Tibial nerve (tissue), 4 donors: Measurements from ENCODE around the gene ABRACL. TPM values are rescaled to one million over a fixed set of nuclear protein-coding genes. Genes with fewer than 3 reads are reported as not detected.
"Not testable (repeated sequence)": the region's sequence is repeated elsewhere in the genome, so short reads cannot be mapped to it uniquely, and the experiment has no call there.

Experiments
- DNase-seq, 2 donors: peaks; one replicate each; pipeline ENCODE4 v3.0.0-alpha.2; 2019; ENCODE audit warnings: low spot score in 2 of 2
- H3K27ac ChIP-seq, 4 donors: fragments of 200-600 bp; sonication (generic) in 3 of 4; one replicate each; pipeline ENCODE4 v1.5.1; 2017 to 2019; ENCODE audit warnings: mild to moderate bottlenecking in 1 of 4
- H3K27me3 ChIP-seq, 2 donors: fragments of 200-600 bp; sonication (generic) in 1 of 2; one replicate each; pipeline versions ENCODE4 v1.5.1 to v1.6.0; 2017 to 2019
- H3K36me3 ChIP-seq, 3 donors: fragments of 200-600 bp; sonication (generic); one replicate each; pipeline ENCODE4 v1.5.1; 2018 to 2019
- H3K4me1 ChIP-seq, 4 donors: fragments of 200-600 bp; sonication (generic) in 3 of 4; one replicate each; pipeline ENCODE4 v1.5.1; 2017 to 2019
- H3K4me3 ChIP-seq, 4 donors: fragments of 200-600 bp; sonication (generic) in 3 of 4; one replicate each; pipeline ENCODE4 v1.5.1; 2017 to 2019; ENCODE audit warnings: mild to moderate bottlenecking in 1 of 4, moderate library complexity in 1 of 4
- H3K9me3 ChIP-seq, 4 donors: fragments of 200-600 bp; sonication (generic) in 3 of 4; one replicate each; pipeline ENCODE4 v1.5.1; 2017 to 2019
- EP300 ChIP-seq, 2 donors: sonication (generic); formaldehyde crosslinking; IDR thresholded peaks; one replicate each; pipeline ENCODE4 v1.6.1; 2017; ENCODE audit warnings: antibody characterized with exemption in 2 of 2, mild to moderate bottlenecking in 1 of 2
- POLR2A ChIP-seq, 2 donors: fragments of 450-650 bp; IDR thresholded peaks; one replicate each; pipeline ENCODE4 v1.6.1; 2017; ENCODE audit warnings: antibody characterized with exemption in 2 of 2, mild to moderate bottlenecking in 2 of 2, moderate library complexity in 2 of 2
- WGBS, 2 donors: methylation state at CpG; one replicate each; pipeline ENCODE4 v1.1.5; 2018; 5-methylcytosine and 5-hydroxymethylcytosine counted together
- total RNA-seq, 4 donors: library from RNA; depleted of rRNA; stranded (reverse); fragments of >200 nt; gene quantifications; one replicate each; pipeline ENCODE4 v1.1.0, GENCODE V29; 2016
- TF ChIP-seq, protein P1 (sequence below), 5 experiments: fragments of 200-600 bp in 3 of 5; fragments of 450-650 bp in 2 of 5; sonication (generic) in 3 of 5; IDR thresholded peaks; one replicate each; pipeline ENCODE4 v1.5.1; 2016 to 2019; ENCODE audit warnings: antibody characterized with exemption in 5 of 5, mild to moderate bottlenecking in 3 of 5, moderate library complexity in 2 of 5

Gene ABRACL
- total RNA-seq, 4 donors from 2014 or later = 2.2 to 4.6 (median 3.2) TPM

DNA sequence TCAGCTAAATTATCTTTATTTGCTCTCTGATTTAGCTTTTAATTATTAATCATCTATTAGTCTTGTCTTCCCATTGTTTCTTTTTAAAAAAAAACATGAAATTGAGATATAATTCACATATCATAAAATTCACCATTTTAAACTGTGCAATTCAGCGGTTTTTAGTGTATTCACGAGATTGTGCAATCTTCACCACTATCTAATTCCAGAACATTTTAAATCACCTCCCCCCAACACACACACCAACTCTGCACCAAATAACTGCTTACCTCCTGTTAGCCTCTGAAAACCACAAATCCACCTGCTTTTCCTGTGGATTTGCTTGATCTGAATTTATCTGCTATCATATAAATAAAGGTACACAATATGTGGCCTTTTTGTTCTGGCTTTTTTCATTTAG, 8.8 kb upstream of the ABRACL start:
- no peaks in the 10 kb centered on the region for H3K36me3 ChIP-seq
- TF ChIP-seq EP300 (IDR thresholded peaks at IDR 0.05) = no peak
- peaks cover 0 to 15% (median 0%) of the 10 kb centered on the region in 4 donors for H3K4me1 ChIP-seq
- WGBS, 2 donors = 96 to 97% methylated on average over 2 of the region's 2 CpGs
- no peaks in the 10 kb centered on the region for H3K9me3 ChIP-seq
- H3K27ac ChIP-seq = no peak overlapping the region
- H3K27me3 ChIP-seq = no peaks in the 10 kb centered on the region
- DNase-seq = no peak
- H3K4me3 ChIP-seq = no peak overlapping the region

DNA sequence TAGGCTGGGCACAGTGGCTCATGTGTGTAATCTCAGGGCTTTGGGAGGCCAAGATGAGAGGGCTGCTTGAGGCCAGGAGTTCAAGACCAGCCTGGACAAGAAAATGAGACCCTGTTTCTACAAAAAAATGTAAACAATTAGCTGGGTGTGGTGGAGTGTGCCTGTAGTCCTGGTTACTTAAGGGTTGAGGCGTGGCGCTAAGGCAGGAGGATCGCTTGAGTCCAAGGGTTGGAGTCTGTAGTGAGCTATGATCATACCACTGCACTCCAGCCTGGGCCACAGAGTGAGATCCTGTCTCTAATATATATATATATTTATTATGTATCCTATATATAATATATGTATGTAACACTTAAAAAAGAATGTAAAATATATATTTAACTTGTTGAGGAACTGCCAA, 7.9 kb upstream of the ABRACL start:
- WGBS, 2 donors = 91 to 97% methylated on average over 3 of the region's 3 CpGs
- Histone ChIP-seq H3K27me3 (no peaks in the 10 kb centered on the region), H3K36me3 (no peaks in the 10 kb centered on the region), H3K4me1 (peaks cover 0 to 15% (median 0%) of the 10 kb centered on the region in 4 donors), H3K9me3 (no peaks in the 10 kb centered on the region), H3K4me3 (no peak overlapping the region), H3K27ac (no peak overlapping the region)
- DNase-seq = no peak
- TF ChIP-seq, protein P1, sequence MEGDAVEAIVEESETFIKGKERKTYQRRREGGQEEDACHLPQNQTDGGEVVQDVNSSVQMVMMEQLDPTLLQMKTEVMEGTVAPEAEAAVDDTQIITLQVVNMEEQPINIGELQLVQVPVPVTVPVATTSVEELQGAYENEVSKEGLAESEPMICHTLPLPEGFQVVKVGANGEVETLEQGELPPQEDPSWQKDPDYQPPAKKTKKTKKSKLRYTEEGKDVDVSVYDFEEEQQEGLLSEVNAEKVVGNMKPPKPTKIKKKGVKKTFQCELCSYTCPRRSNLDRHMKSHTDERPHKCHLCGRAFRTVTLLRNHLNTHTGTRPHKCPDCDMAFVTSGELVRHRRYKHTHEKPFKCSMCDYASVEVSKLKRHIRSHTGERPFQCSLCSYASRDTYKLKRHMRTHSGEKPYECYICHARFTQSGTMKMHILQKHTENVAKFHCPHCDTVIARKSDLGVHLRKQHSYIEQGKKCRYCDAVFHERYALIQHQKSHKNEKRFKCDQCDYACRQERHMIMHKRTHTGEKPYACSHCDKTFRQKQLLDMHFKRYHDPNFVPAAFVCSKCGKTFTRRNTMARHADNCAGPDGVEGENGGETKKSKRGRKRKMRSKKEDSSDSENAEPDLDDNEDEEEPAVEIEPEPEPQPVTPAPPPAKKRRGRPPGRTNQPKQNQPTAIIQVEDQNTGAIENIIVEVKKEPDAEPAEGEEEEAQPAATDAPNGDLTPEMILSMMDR (IDR thresholded peaks at IDR 0.05) = no peak
- TF ChIP-seq EP300 (IDR thresholded peaks at IDR 0.05) (no peak), POLR2A (IDR thresholded peaks at IDR 0.05) (no peak)

DNA sequence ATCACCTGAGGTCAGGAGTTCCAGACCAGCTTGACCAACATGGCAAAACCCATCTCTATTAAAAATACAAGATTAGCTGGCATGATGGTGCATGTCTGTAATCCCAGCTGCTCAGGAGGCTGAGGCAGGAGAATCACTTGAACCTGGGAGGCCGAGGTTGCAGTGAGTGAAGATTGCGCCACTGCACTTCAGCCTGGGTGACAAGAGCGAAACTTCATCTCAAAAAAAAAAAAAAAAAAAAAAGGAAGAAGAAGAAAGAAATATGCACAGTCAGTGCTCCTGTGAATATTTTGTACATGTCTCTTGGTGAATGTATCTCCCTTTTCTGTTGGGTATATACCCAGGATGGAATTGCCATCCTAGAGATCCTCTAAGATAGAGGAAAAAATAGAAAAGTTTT, 3.1 kb upstream of the ABRACL start:
- H3K27ac ChIP-seq, H3K9me3 ChIP-seq, H3K27me3 ChIP-seq, H3K4me3 ChIP-seq, DNase-seq, H3K36me3 ChIP-seq: not testable (repeated sequence)
- H3K4me1 ChIP-seq = peaks cover 0 to 17% (median 9%) of the 10 kb centered on the region in 4 donors
- 89 to 95% methylated on average over 3 of the region's 3 CpGs for WGBS, 2 donors

DNA sequence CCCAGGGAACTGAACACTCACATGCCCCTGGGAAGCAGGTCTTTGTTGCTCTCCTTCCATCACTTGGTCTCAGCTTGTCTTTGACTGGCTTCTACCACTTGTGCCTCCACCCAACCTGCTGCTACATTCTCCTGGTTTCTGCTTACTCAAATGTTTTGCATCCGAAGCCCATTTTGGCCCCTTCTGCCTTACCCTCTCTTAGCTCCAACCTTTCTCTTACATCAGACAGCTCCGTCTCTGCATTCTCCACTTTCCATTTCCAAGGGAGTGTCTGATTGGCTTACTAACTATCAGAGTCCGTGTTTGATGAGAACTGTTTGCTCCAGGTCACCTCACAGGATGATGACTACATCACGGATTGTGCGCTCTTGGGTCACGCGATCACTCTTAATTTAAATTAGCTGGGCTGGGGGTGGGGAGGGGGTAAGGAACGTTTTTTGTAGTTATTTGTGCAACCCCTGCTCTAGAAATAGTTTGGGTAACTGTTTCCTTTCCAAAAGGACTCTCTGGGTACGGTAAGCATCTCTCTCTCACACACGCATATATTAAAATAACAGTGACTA, 844 bp upstream of the ABRACL start:
- WGBS, 2 donors = 35 to 39% methylated on average over 10 of the region's 10 CpGs
- no peaks in the 10 kb centered on the region for H3K36me3 ChIP-seq
- no peak for TF ChIP-seq POLR2A (IDR thresholded peaks at IDR 0.05)
- no peak for TF ChIP-seq EP300 (IDR thresholded peaks at IDR 0.05)
- TF ChIP-seq, protein P1 (IDR thresholded peaks at IDR 0.05) = no peak
- H3K9me3 ChIP-seq = no peaks in the 10 kb centered on the region
- H3K4me1 ChIP-seq = peaks cover 0 to 23% (median 12%) of the 10 kb centered on the region in 4 donors
- DNase-seq = no peak
- peak overlapping the region in 1 of 4 donors; percentile 85 for H3K27ac ChIP-seq
- H3K4me3 ChIP-seq = peak overlapping the region in 3 of 4 donors; percentile 7 to 84 (median 73)
- no peaks in the 10 kb centered on the region for H3K27me3 ChIP-seq

DNA sequence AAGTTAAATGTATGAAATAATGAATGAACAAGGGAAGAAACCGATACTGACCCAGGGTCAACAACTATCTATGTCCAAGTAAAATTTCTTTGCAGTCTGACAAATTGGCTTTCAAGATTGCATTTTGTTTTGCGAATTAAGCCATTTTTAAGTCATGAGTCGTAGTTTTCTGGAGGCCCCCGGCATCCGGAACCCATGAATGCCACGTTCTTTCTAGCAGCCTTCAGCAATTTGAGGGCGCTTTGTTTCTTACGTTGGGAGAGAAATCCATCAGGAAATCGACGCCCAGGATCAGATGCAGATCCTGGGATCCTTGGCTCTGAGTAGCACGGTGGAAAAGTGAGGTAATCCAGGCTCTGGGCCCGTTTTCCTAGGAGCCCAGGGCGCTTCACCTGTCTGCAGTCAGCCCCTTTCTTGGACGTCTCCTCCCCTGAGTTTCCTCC, 309 bp upstream of the ABRACL start:
- TF ChIP-seq, protein P1 (IDR thresholded peaks at IDR 0.05) = no peak
- TF ChIP-seq POLR2A (IDR thresholded peaks at IDR 0.05) (no peak), EP300 (IDR thresholded peaks at IDR 0.05) (no peak)
- no peaks in the 10 kb centered on the region for H3K9me3 ChIP-seq
- peak overlapping the region; percentile 47 to 84 (median 70) for H3K4me3 ChIP-seq
- H3K36me3 ChIP-seq = no peaks in the 10 kb centered on the region
- peak overlapping the region in 3 of 4 donors; percentile 72 to 85 (median 73) for H3K27ac ChIP-seq
- 1% methylated on average over 14 of the region's 14 CpGs for WGBS, 2 donors
- peaks cover 0 to 23% (median 12%) of the 10 kb centered on the region in 4 donors for H3K4me1 ChIP-seq
- DNase-seq = no peak
- no peaks in the 10 kb centered on the region for H3K27me3 ChIP-seq

DNA sequence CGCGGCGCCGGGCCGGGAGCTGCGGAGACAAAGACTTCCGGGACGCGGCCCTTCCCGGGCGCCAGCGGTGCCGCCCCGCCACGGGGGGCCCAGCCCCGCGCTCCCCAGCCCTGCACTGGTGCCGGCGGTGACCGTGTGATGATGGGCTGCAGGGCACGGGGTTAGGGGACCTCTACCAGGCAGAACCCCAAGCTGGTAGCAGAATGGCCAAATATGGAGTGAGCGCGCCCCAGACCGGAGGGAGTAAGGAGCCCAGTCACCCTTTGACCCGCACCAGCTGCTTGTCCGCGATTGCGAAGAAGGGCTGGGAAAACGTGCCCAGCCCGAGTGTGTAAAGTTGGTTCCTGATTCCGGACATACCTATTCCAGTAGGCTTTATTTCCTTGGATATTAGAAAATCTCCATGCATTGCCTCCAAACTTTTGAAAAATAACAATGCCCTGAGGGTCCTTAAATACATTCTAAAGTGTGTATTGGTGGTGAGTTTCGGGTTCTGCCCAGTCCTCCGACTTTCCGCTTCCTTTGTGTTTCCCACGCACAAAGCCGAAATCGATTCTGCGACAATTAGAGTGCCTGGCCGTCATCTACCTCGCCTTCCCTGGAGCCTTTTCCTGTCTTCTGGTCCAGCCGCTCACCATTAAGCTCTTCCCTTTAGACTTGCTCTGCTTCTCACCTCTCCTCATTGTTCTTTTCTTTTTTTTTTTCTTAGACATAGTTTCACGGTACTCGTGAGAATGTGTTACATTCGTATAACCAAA, 1.1 kb downstream of the ABRACL start:
- peak overlapping the region in 3 of 4 donors; percentile 72 to 85 (median 73) for H3K27ac ChIP-seq
- WGBS, 2 donors = 21 to 23% methylated on average over 23 to 29 of the region's 44 CpGs
- H3K27me3 ChIP-seq = no peaks in the 10 kb centered on the region
- H3K4me3 ChIP-seq = peak overlapping the region; percentile 47 to 84 (median 70)
- TF ChIP-seq POLR2A (IDR thresholded peaks at IDR 0.05) (no peak), EP300 (IDR thresholded peaks at IDR 0.05) (no peak)
- TF ChIP-seq, protein P1 (IDR thresholded peaks at IDR 0.05) = no peak
- no peaks in the 10 kb centered on the region for H3K9me3 ChIP-seq
- peaks cover 0 to 23% (median 12%) of the 10 kb centered on the region in 4 donors for H3K4me1 ChIP-seq
- H3K36me3 ChIP-seq = no peaks in the 10 kb centered on the region
- DNase-seq = peak; percentile 25 to 49
